ENCODE results near the gene NDFIP2. TPM values are rescaled to one million over a fixed set of nuclear protein-coding genes. Genes with fewer than 3 reads are reported as not detected.
A peak's percentile ranks its signal among the peaks of the same experiment; 100 is the strongest.

The NDFIP2 gene
- total RNA-seq, 1 experiment from 2014 or later, result 23.1 TPM

- H3K36me3 Mint-ChIP-seq, result no peaks in the 10 kb centered on the region
- H3K4me3 Mint-ChIP-seq, result no peak overlapping the region
- H3K27ac Mint-ChIP-seq, result no peak overlapping the region
- ATAC-seq (peak; percentile 20), DNase-seq (ENCODE audit: low spot score) (no peak)
- H3K27me3 Mint-ChIP-seq (ENCODE audit: low read depth), result peaks cover 19% of the 10 kb centered on the region
- TF ChIP-seq KAT7 (CRISPR knock-in tag; IDR thresholded peaks at IDR 0.05; ENCODE audit: borderline replicate concordance) (no peak), ZNF425 (CRISPR knock-in tag; conservative IDR thresholded peaks at IDR 0.05) (no peak), STAT6 (CRISPR knock-in tag; conservative IDR thresholded peaks at IDR 0.05; ENCODE audit: low read depth) (no peak), NFE2L1 (CRISPR knock-in tag; IDR thresholded peaks at IDR 0.05) (no peak), PRDM15 (CRISPR knock-in tag; IDR thresholded peaks at IDR 0.05) (no peak), RORB (CRISPR knock-in tag; IDR thresholded peaks at IDR 0.05) (no peak), ATF6 (CRISPR knock-in tag; IDR thresholded peaks at IDR 0.05) (no peak), ZNF671 (CRISPR knock-in tag; IDR thresholded peaks at IDR 0.05) (no peak), JAZF1 (CRISPR knock-in tag; IDR thresholded peaks at IDR 0.05) (no peak), MYBL2 (CRISPR knock-in tag; IDR thresholded peaks at IDR 0.05) (no peak), JUN (CRISPR knock-in tag; IDR thresholded peaks at IDR 0.05) (no peak), NFYB (CRISPR knock-in tag; conservative IDR thresholded peaks at IDR 0.05; ENCODE audit: low read depth) (no peak), NR2C2 (CRISPR knock-in tag; IDR thresholded peaks at IDR 0.05) (no peak), ARID4B (CRISPR knock-in tag; IDR thresholded peaks at IDR 0.05; ENCODE audit: borderline replicate concordance) (no peak), EMX1 (CRISPR knock-in tag; IDR thresholded peaks at IDR 0.05) (no peak), CDX4 (CRISPR knock-in tag; IDR thresholded peaks at IDR 0.05; ENCODE audit: borderline replicate concordance) (no peak), ERG (CRISPR knock-in tag; IDR thresholded peaks at IDR 0.05) (no peak)
- ChIA-PET POLR2A (no interaction called here), CTCF (interaction anchor here (0.8 to 1.2 kb wide), 4 partner anchors 54 to 66 kb away, joined by 3 to 12 read pairs (median 4); no protein-coding TSS in a partner anchor)
- peaks cover 6% of the 10 kb centered on the region for H3K9me3 Mint-ChIP-seq
- H3K4me1 Mint-ChIP-seq, result peaks cover 10% of the 10 kb centered on the region
These were observed 3.0 kb upstream of the NDFIP2 start for GRCh38 chr13:79477968-79478367.

Measured in WTC11 (cell line).